Tibial artery (tissue), 4 donors: ENCODE results near the gene RYK.

ENCODE experiments used
- DNase-seq, 2 donors: peaks; one replicate each; pipeline ENCODE4 v3.0.0-alpha.2; 2019
- H3K27ac ChIP-seq, 2 donors: fragments of 200-600 bp; sonication (generic) in 1 of 2; 1 replicate in 1 of 2; 2 replicates in 1 of 2; pipeline ENCODE4 v1.5.1; 2018 to 2019; ENCODE audit warnings: mild to moderate bottlenecking in 1 of 2
- H3K27me3 ChIP-seq, 2 donors: fragments of 200-600 bp; sonication (generic) in 1 of 2; one replicate each; pipeline versions ENCODE4 v1.5.1 to v1.6.0; 2016 to 2019
- H3K36me3 ChIP-seq, 3 donors: fragments of 200-600 bp; sonication (generic) in 2 of 3; one replicate each; pipeline ENCODE4 v1.5.1; 2016 to 2019; ENCODE audit warnings: mild to moderate bottlenecking in 2 of 3
- H3K4me1 ChIP-seq, 4 donors: fragments of 200-600 bp; sonication (generic) in 2 of 4; 1 replicate in 3 of 4; 2 replicates in 1 of 4; pipeline ENCODE4 v1.5.1; 2016 to 2019
- H3K4me3 ChIP-seq, 2 donors: fragments of 200-600 bp; sonication (generic) in 1 of 2; 1 replicate in 1 of 2; 2 replicates in 1 of 2; pipeline ENCODE4 v1.5.1; 2018 to 2019; ENCODE audit warnings: mild to moderate bottlenecking in 2 of 2
- H3K9me3 ChIP-seq, 3 donors: fragments of 200-600 bp; sonication (generic) in 1 of 3; one replicate each; pipeline ENCODE4 v1.5.1; 2016 to 2019
- intact Hi-C: fragments of 100-400 bp; cut with DNase I; formaldehyde crosslinking; loops from one replicate; pipeline ENCODE4 v1.15.0; 2023; ENCODE audit warnings: low total_unique reads
- TF ChIP-seq, protein P1 (sequence below), 2 experiments: fragments of 200-600 bp in 1 of 2; fragments of 450-650 bp in 1 of 2; IDR thresholded peaks; one replicate each; pipeline ENCODE4 v1.5.1; 2017 to 2019; ENCODE audit warnings: antibody characterized with exemption in 2 of 2, mild to moderate bottlenecking in 1 of 2, moderate library complexity in 1 of 2

RYK gene

DNA sequence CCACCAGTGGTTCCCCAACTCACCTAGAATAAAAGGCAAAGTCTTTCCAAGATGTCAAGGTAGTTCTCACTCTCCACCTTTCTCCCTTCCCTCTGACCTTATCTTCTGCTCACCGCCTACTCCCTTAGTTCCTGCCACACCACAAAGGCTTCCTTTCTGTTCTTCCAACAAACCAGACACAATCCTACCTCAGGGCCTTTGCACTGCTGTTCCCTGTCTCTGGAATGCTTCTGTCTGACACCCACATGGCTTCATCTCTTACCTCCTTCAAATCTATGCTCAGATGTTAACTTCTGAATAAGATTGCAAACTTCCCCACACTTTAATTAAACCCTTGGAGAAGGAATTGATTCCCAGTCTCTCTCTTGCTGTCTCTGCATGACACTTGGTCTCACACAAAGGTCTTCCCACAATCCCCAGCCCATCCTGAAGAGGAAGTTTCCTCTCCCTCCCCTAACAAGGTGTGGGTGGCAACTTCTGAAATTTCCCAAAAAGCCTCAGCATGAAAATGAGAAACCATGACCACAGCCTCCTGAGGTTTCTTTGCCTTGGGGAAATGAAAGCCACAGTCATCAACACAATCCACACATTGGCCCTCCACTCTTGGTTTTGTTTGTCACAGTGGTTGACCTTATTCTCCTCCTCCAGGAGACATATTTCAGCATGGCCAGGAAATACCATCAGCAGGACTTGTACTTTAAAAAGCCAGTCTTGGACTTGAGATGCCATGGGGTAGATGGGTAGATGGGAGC is 3.0 kb upstream of the RYK start:
- Histone ChIP-seq H3K27ac (peak overlapping the region in 1 of 2 donors; percentile 91), H3K9me3 (no peaks in the 10 kb centered on the region)
- TF ChIP-seq, protein P1, sequence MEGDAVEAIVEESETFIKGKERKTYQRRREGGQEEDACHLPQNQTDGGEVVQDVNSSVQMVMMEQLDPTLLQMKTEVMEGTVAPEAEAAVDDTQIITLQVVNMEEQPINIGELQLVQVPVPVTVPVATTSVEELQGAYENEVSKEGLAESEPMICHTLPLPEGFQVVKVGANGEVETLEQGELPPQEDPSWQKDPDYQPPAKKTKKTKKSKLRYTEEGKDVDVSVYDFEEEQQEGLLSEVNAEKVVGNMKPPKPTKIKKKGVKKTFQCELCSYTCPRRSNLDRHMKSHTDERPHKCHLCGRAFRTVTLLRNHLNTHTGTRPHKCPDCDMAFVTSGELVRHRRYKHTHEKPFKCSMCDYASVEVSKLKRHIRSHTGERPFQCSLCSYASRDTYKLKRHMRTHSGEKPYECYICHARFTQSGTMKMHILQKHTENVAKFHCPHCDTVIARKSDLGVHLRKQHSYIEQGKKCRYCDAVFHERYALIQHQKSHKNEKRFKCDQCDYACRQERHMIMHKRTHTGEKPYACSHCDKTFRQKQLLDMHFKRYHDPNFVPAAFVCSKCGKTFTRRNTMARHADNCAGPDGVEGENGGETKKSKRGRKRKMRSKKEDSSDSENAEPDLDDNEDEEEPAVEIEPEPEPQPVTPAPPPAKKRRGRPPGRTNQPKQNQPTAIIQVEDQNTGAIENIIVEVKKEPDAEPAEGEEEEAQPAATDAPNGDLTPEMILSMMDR (IDR thresholded peaks at IDR 0.05), result no peak

DNA sequence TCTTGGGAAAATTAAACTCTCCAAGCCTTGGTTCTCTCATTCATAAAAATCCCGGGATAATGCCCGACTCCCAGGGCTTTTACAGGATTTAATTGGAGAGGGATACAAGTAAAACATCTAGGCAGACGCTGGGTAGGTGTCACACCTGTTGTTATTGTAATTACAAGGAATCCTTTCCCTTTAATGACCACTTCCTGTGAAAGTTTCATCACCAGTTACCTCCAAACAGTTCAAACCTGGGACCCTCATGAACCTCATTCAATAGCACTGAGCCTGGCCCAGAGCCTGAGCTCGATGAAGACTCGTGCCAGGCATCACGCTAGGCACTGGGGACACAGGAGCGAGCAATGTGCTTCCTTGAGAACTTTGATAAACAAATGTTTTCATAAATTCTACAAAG is 2.1 kb upstream of the RYK start:
- no peak for DNase-seq
- Histone ChIP-seq H3K27me3 (no peaks in the 10 kb centered on the region), H3K4me3 (no peak overlapping the region), H3K9me3 (no peaks in the 10 kb centered on the region), H3K36me3 (no peaks in the 10 kb centered on the region), H3K27ac (peak overlapping the region; percentile 91 to 94), H3K4me1 (peaks cover 0 to 40% (median 30%) of the 10 kb centered on the region in 4 donors)
- TF ChIP-seq, protein P1 (IDR thresholded peaks at IDR 0.05), result no peak
- intact Hi-C loops, result no loop called here

More for the DNA sequence above, 3.0 kb upstream of the RYK start:
- H3K4me3 ChIP-seq, result no peak overlapping the region
- H3K27me3 ChIP-seq, result no peaks in the 10 kb centered on the region
- no peak for DNase-seq
- no peaks in the 10 kb centered on the region for H3K36me3 ChIP-seq
- H3K4me1 ChIP-seq, result peaks cover 0 to 32% (median 25%) of the 10 kb centered on the region in 4 donors
- intact Hi-C loops, result no loop called here

DNA sequence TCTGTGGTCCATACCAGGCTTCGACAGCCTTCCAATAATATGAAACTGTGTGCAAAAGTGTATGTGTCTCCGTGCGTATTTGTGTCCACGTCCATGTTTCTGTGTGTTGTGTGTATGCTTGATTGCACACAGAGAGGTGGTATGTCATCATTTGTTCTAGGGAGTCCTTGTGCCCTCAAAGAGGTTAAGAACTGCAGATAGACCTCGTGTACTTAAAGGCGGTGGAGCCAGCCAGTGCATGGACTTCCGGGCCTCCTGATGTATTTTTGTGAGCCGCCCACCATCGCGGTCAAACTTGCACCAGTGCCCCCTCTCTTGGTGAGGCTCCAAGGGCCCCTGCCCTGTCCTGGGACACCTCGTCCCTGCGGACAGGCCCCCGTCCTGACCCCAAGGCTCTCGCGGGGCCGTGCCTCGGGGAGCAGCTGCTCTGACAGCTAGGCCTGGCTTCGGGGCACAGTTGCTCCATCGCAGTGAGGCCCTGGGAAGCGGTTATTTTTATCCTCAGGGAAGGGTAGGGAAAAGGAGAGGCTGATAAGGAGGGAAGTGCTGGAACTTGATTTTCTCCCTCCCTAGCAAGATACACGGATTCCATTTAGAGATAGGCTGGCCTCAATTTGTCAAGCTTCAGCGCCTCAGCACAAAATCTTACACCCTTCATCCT is 1.2 kb upstream of the RYK start:
- H3K27ac ChIP-seq, result peak overlapping the region; percentile 91 to 94
- no peaks in the 10 kb centered on the region for H3K27me3 ChIP-seq
- H3K9me3 ChIP-seq, result no peaks in the 10 kb centered on the region
- no peaks in the 10 kb centered on the region for H3K36me3 ChIP-seq
- peak overlapping the region in 1 of 2 donors; percentile 89 for H3K4me3 ChIP-seq
- DNase-seq, result peak; percentile 21 to 71
- H3K4me1 ChIP-seq, result peaks cover 0 to 46% (median 34%) of the 10 kb centered on the region in 4 donors
- intact Hi-C loops, result no loop called here
- TF ChIP-seq, protein P1 (IDR thresholded peaks at IDR 0.05), result no peak

DNA sequence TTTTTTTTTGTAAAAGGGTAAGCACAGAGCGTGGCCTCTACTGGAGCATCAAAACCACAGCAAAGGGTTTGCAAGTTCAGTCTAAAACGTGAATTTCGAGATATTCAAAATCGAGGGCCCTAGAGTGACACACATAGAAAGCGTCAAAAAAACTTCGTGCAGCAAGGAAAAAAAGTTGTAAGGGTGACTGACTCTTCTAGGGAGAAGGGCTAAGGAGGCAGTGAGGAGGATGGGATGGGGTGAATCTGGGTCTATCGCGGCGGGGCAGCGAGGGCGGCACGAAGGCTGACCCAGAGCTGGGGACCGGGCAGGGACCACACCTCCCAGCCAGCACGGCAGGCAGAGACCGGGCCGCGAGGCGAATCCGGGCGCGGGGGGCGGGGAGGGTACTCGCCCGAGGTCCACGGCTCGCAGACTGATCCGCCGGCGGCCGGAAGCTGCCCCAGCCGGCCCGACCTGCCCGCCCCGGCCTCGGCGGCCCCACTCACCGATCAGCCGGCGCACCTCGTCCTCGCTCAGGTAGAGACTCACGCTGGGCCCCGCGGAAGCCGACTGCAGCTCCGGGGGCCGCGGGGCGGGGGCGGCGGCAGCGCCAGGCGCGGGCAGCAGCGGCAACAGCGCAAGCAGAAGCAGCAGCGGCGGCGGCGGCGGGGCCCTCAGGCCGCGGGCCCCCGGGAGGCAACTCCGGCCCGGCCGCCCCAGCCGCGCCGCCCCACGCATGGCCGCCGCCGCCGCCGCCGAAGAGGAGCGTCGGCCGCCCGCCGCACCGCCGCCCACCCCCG is 533 bp downstream of the RYK start:
- TF ChIP-seq, protein P1 (IDR thresholded peaks at IDR 0.05), result no peak
- Histone ChIP-seq H3K27ac (peak overlapping the region; percentile 91 to 94), H3K36me3 (no peaks in the 10 kb centered on the region), H3K4me1 (peaks cover 0 to 57% (median 36%) of the 10 kb centered on the region in 4 donors), H3K4me3 (peak overlapping the region; percentile 68 to 89), H3K27me3 (no peaks in the 10 kb centered on the region), H3K9me3 (no peaks in the 10 kb centered on the region)
- intact Hi-C loops, result no loop called here
- DNase-seq, result peak; percentile 48 to 81

DNA sequence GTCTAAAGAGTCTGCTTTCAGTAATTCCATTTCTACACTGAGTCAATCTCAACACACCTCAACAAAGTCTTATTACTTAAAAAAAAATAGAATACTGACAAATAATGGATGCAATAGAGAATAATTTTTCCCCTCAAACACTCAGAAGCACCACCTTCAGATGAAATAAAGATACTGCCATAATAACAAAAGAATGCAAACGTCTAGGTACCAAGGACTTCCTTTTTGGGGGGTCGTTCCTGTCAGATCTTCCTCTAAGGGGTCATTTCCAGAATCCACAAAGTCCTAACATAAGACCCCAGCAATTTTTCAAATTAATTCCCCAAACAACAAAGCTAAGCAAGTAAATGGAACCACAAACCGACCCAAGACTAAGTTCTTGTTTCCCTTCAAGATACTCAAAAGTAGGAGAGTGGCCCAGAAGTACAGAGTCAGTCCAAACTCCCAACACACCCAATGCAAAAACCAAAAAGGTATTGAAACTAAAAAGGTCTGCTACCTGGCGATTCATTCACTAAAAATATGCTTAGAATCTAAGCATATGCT is 1.3 kb downstream of the RYK start:
- intact Hi-C loops, result no loop called here
- H3K4me1 ChIP-seq, result peaks cover 0 to 57% (median 39%) of the 10 kb centered on the region in 4 donors
- peak overlapping the region; percentile 91 to 94 for H3K27ac ChIP-seq
- TF ChIP-seq, protein P1 (IDR thresholded peaks at IDR 0.05), result no peak
- DNase-seq, result no peak
- no peaks in the 10 kb centered on the region for H3K36me3 ChIP-seq
- peak overlapping the region; percentile 68 to 89 for H3K4me3 ChIP-seq
- no peaks in the 10 kb centered on the region for H3K9me3 ChIP-seq
- no peaks in the 10 kb centered on the region for H3K27me3 ChIP-seq
